Gastrocnemius medialis (tissue), 4 donors: ENCODE measurements around the gene PRICKLE1. TPM values are rescaled to one million over a fixed set of nuclear protein-coding genes. Genes with fewer than 3 reads are reported as not detected.

Experiments used
- ATAC-seq, 2 donors: fragments of 150-250 bp; one replicate each; pipeline ENCODE4 v1.9.1; 2016
- DNase-seq, 2 donors: peaks; one replicate each; pipeline ENCODE4 v3.0.0-alpha.2; 2019
- H3K27ac ChIP-seq, 4 donors: fragments of 200-600 bp; sonication (generic); 1 replicate in 1 of 4; 2 replicates in 3 of 4; pipeline ENCODE4 v1.5.1; 2016 to 2018; ENCODE audit warnings: mild to moderate bottlenecking in 2 of 4, moderate library complexity in 1 of 4
- H3K27me3 ChIP-seq, 3 donors: fragments of 200-600 bp; sonication (generic) in 2 of 3; 1 replicate in 1 of 3; 2 replicates in 2 of 3; pipeline versions ENCODE4 v1.5.1 to v1.6.0; 2016 to 2019; ENCODE audit warnings: mild to moderate bottlenecking in 1 of 3, moderate library complexity in 1 of 3
- H3K36me3 ChIP-seq, 2 donors: fragments of 200-600 bp; sonication (generic) in 1 of 2; one replicate each; pipeline ENCODE4 v1.5.1; 2017 to 2018
- H3K4me1 ChIP-seq, 2 donors: fragments of 200-600 bp; sonication (generic) in 1 of 2; one replicate each; pipeline ENCODE4 v1.5.1; 2016 to 2017; ENCODE audit warnings: mild to moderate bottlenecking in 2 of 2
- H3K4me3 ChIP-seq, 4 donors: fragments of 200-600 bp; sonication (generic) in 3 of 4; 1 replicate in 1 of 4; 2 replicates in 3 of 4; pipeline ENCODE4 v1.5.1; 2016 to 2019; ENCODE audit warnings: mild to moderate bottlenecking in 2 of 4
- H3K9me3 ChIP-seq, 3 donors: fragments of 200-600 bp; sonication (generic) in 2 of 3; 1 replicate in 1 of 3; 2 replicates in 2 of 3; pipeline ENCODE4 v1.5.1; 2016 to 2019
- CTCF ChIP-seq, 5 experiments: fragments of 450-650 bp in 3 of 5; fragments of 200-600 bp in 2 of 5; sonication (generic) in 2 of 5; IDR thresholded peaks in 4 of 5; conservative IDR thresholded peaks in 1 of 5; 1 replicate in 4 of 5; 2 replicates in 1 of 5; pipeline ENCODE4 v1.5.1; 2016 to 2019; ENCODE audit warnings: antibody characterized with exemption in 5 of 5, mild to moderate bottlenecking in 3 of 5, moderate library complexity in 3 of 5
- POLR2A ChIP-seq, 2 donors: fragments of 450-650 bp; IDR thresholded peaks; one replicate each; pipeline ENCODE4 v1.6.1; 2017; ENCODE audit warnings: antibody characterized with exemption in 2 of 2, mild to moderate bottlenecking in 2 of 2, moderate library complexity in 2 of 2
- in situ Hi-C, 4 donors: fragments of 200-750 bp; cut with MboI; loops; one replicate each; pipeline versions ENCODE4 v1.15.0 to v1.8.0; 2017; ENCODE audit warnings: low sequenced_read_pairs in 4 of 4
- intact Hi-C: fragments of 100-400 bp; cut with DNase I; formaldehyde crosslinking; loops from one replicate; pipeline ENCODE4 v1.15.1; 2023; ENCODE audit warnings: low total_unique reads
- total RNA-seq, 4 donors: library from RNA; depleted of rRNA; stranded (reverse); fragments of >200 nt; gene quantifications; one replicate each; pipeline versions ENCODE4 v1.1.0 to v1.2.3, GENCODE V29; 2016

PRICKLE1 gene
- total RNA-seq, 4 donors from 2014 or later, result 0.87 to 9.2 (median 3.6) TPM

GRCh38 chr12:42490261-42490842 lies 99.2 kb downstream of the PRICKLE1 start:
- Histone ChIP-seq H3K9me3 (no peaks in the 10 kb centered on the region), H3K27ac (no peak overlapping the region), H3K4me1 (no peaks in the 10 kb centered on the region), H3K27me3 (no peaks in the 10 kb centered on the region), H3K4me3 (no peak overlapping the region), H3K36me3 (no peaks in the 10 kb centered on the region)
- in situ Hi-C loops, result loop anchor here (25.0 kb wide), 3 partner anchors 97 to 847 kb away; partner anchors contain the start of gene PRICKLE1 (in 1 of the 4)
- DNase-seq (no peak), ATAC-seq (no peak)
- TF ChIP-seq CTCF (IDR thresholded peaks at IDR 0.05 in 4 of 5, conservative IDR thresholded peaks at IDR 0.05 in 1 of 5) (no peak), POLR2A (IDR thresholded peaks at IDR 0.05) (no peak)
- intact Hi-C loops, result no loop called here

DNA sequence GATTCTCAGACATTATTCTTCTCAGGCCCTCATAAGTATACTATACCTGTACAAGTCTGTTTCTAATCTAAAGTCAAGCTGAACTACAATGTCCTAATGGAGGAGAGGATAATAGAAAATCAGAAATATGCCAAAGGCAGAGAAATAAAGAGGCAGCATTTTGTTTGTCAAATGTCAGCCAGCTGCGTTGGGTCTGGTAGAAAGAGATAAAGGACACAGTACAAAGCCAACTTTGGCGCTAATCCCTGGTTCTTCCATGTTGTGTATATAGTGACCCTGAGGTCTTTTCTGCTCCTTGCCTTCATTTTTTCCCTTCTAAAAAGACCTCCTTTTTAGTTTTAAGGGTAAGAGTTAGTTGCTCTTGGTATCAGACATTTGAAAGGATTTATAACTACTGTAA lies 103.1 kb downstream of the PRICKLE1 start:
- Histone ChIP-seq H3K27ac (no peak overlapping the region), H3K36me3 (no peaks in the 10 kb centered on the region), H3K4me1 (peaks cover 0 to 10% of the 10 kb centered on the region in 2 donors), H3K4me3 (no peak overlapping the region), H3K27me3 (no peaks in the 10 kb centered on the region), H3K9me3 (no peaks in the 10 kb centered on the region)
- intact Hi-C loops, result no loop called here
- DNase-seq (no peak), ATAC-seq (no peak)
- in situ Hi-C loops, result loop anchor here (10.0 to 25.0 kb wide), 4 partner anchors 78 to 851 kb away; partner anchors contain the start of gene PRICKLE1 (in 1 of the 4)
- TF ChIP-seq CTCF (IDR thresholded peaks at IDR 0.05 in 4 of 5, conservative IDR thresholded peaks at IDR 0.05 in 1 of 5), result no peak
- TF ChIP-seq POLR2A (IDR thresholded peaks at IDR 0.05), result no peak

- TF ChIP-seq CTCF (IDR thresholded peaks at IDR 0.05 in 4 of 5, conservative IDR thresholded peaks at IDR 0.05 in 1 of 5) (no peak), POLR2A (IDR thresholded peaks at IDR 0.05) (no peak)
- Histone ChIP-seq H3K27ac (no peak overlapping the region), H3K4me3 (no peak overlapping the region), H3K4me1 (peaks cover 0 to 12% of the 10 kb centered on the region in 2 donors), H3K9me3 (no peaks in the 10 kb centered on the region), H3K36me3 (no peaks in the 10 kb centered on the region), H3K27me3 (no peaks in the 10 kb centered on the region)
- no peak for ATAC-seq
- in situ Hi-C loops, result loop anchor here (10.0 to 25.0 kb wide), 4 partner anchors 79 to 851 kb away; partner anchors contain the start of gene PRICKLE1 (in 1 of the 4)
- DNase-seq, result no peak
- intact Hi-C loops, result no loop called here
These were observed 103.7 kb downstream of the PRICKLE1 start for GRCh38 chr12:42485823-42486222.

DNA sequence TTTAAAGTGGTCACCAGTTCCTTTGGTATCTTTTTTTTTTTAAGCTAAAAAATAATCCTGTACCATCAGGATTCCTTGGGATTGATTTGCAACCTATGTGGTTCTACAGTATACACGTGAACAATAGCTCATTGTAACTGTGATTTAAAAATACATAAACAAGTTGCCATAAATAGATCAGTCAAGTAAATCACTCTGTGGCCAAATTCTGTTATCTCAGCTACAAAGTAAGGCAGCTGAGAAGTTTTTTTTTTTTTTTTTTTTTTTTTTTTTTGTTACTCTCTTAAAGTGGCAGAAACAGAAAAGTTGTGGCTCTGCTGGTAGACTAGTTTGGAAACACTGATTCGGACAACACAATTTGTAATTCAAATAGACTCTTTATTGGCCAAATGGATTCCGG lies 104.5 kb downstream of the PRICKLE1 start:
- ATAC-seq (no peak), DNase-seq (no peak)
- in situ Hi-C loops (loop anchor here (10.0 to 25.0 kb wide), 4 partner anchors 80 to 852 kb away; partner anchors contain the start of gene PRICKLE1 (in 1 of the 4)), intact Hi-C loops (loop anchor here (5.0 kb wide), 2 partner anchors 248 to 358 kb away; partner anchors contain the start of gene YAF2)
- no peaks in the 10 kb centered on the region for H3K9me3 ChIP-seq
- H3K27me3 ChIP-seq, result no peaks in the 10 kb centered on the region
- TF ChIP-seq POLR2A (IDR thresholded peaks at IDR 0.05) (no peak), CTCF (IDR thresholded peaks at IDR 0.05 in 4 of 5, conservative IDR thresholded peaks at IDR 0.05 in 1 of 5) (no peak)
- no peak overlapping the region for H3K4me3 ChIP-seq
- peaks cover 0 to 12% of the 10 kb centered on the region in 2 donors for H3K4me1 ChIP-seq
- H3K36me3 ChIP-seq, result no peaks in the 10 kb centered on the region
- H3K27ac ChIP-seq, result no peak overlapping the region
